GM18517 (cell line): ENCODE data around the gene SEMA4D.

ENCODE experiments used
- ATAC-seq: cut with Tn5 transposase; IDR thresholded peaks from one replicate; pipeline ENCODE4 v1.9.1; 2021; ENCODE audit warnings: mild to moderate bottlenecking, moderate library complexity; ENCODE audit not compliant: unreplicated experiment

The SEMA4D gene

GRCh38 chr9:89434636-89435035 is 63.3 kb downstream of the SEMA4D start:
- ATAC-seq, result no peak

DNA sequence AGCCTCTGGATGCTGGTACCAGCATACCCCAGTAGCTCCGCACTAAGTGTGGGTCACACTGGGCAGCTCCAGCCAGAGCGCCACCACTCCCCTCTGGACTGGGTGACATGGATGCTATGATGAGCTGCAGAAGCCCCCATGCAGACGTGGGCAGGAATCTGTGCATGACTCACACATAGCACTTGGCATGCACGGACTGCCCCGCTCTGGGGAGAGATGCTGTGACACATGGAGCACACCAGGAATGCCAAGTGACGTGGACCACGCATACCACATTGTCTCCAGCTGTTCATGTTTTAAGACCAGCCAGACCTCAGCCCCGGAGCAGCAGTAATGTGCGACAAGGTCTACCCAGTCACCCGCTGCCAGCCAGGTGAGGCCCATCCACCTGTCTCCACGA is 64.1 kb downstream of the SEMA4D start:
- ATAC-seq, result no peak

DNA sequence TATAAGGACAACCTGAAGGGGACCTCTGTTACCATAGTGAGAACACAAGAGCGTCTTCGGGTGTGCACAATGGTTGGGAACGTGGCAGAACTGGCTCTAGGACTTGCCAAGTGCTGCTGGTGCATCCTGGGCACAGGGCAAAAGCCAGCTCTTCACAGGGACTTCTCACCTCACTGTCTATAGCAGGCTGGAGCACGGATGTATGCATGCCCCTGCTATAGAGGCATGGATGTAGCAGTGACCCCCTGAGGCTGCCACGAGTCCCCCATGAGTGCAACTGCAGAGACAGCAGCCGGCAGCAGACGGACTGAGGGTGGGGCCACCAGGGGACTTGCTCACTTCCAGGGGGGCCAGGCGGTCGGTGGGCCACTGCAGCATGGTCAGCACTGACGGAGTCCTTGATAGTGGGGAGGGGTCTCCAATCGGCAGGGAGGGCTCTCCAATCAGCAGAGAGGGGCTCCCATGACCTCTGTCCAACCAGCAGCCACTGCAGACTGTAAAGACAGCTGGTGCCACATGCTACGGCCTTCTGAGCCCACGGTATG is 64.9 kb downstream of the SEMA4D start:
- no peak for ATAC-seq

DNA sequence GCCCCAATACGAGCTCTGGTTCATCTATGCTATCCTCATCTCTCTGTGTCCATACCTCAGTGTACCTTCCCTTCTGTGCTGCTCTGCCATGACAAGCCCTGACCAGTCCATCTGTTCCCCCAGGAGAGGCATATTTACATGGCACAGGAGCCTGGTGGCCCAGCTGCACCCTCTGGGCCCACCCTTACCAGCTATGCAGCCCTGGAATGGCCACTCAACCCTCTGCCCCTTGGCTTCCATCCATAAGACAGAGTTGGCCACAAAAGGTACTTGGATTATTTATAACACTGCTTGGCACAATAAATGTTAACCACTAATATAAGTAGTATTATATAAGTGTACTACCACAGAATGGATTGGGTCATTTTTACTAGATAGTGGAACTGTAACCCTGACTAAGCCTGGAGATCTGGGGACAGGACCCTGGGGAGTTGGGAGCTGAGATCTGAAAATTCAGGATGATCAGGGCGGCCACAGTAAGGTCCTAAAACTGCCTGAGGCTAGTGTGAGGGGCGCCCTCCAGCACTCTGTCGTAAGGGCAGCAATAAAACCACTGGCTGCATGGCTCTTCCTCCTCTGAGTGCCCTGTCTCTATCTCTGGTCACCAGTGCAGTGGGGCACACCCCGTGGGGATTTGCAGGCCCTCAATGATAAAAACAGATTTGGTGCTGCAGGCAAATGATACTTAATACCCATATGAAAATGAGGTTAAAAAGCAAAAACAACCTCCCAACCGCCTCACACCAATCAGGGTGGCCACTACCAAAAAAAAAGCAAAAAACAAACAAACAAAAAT is 65.8 kb downstream of the SEMA4D start:
- ATAC-seq, result no peak

DNA sequence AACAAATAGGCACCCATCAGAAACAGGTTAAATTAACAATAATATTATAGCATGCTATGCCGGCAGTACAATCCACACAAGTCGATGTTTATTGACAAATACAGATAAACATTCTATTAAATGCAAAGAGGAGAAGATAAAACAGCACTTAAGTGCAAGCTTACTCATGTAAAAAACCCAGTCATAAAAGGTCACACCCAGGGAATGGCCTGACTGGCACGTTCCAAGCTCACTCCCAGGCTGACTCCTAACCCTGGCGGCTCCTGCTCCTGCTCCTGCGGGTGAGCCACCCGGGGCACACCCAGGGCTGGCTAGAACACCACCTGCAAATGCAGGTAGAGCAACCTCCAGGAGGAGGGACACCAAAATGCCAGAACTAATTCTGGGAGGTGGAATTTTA is 66.9 kb downstream of the SEMA4D start:
- ATAC-seq, result no peak

DNA sequence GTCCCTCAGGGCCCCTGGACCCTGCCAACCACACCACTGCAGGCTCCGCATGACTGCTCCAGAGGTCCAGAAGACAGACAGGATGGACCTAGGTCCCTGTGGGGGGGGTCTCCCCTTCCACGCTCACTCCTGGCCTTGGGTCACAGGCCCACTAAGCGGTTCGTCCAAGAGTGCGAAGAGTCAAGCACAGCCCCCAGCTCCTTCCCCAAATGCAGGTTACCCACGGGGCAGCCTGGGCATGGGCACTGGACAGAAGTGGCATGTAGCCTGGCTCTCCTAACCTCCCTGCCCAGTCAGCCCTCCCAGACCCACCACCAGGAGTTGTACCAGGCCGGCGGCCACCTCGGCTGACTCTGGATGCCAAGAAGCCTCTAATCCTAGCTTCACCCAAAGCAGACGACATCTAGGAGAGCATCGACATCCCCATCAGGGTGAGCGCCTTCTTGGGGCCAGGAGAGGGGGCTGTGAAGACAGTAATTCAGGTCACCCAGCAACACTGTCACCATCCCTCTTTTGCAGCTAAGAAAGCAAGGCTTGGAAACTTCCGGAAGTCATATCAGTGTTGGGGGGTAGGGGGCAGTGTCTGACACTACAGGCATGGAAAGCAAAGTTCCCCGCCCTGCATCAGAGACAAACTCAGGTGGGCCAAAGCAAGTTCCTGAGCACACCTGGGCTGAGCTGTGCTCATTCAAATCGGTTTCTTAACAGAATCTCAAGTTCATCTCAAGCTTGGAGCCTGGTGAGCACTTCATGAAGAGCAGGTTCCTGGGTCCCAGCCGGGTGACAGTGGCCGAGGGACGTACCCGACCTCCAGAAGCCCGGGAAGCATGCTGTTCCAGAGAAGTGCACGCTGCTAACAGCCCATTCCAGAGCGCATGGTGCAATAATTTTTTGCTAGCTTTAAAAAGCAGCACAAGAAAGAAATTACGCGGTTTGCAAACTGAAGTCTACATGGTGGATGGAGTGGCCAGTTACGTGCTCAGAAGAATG is 68.7 kb downstream of the SEMA4D start:
- ATAC-seq, result no peak

GRCh38 chr9:89428222-89428761 is 69.6 kb downstream of the SEMA4D start:
- ATAC-seq, result no peak

GRCh38 chr9:89427621-89428221 is 70.2 kb downstream of the SEMA4D start:
- ATAC-seq, result no peak

DNA sequence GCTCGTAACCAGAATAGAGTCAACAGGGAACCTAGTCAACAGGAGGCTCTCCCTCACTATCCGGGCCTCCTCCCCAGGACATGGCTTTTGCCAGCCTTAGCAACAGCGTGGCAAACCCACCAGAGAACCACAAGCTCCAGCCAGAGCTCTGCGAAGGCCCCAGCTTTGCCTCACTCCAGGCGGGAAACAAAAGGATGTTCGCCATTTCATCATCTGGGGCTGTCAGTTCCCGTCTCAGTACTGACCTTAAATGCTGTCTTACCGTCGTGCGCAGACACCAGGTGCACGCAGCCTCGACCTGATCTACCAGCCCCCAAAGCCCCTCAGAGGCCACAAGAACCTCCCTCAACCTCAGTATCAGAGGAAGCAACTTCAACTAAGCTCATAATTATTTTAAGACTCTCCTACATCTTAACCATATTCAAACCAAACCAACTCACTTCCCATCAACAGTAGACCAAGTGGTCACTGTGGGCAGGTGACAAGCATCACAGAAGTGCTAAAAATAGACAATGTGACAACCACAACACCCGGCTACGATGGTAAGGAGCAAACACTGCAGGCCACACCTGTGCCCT is 71.4 kb downstream of the SEMA4D start:
- ATAC-seq, result peak; percentile 84

- no peak for ATAC-seq
Measured at GRCh38 chr9:89425921-89426383, 72.0 kb downstream of the SEMA4D start.

- ATAC-seq, result no peak
Measured at GRCh38 chr9:89425024-89425805, 72.7 kb downstream of the SEMA4D start.

GRCh38 chr9:89422151-89422975 is 75.5 kb downstream of the SEMA4D start:
- no peak for ATAC-seq

DNA sequence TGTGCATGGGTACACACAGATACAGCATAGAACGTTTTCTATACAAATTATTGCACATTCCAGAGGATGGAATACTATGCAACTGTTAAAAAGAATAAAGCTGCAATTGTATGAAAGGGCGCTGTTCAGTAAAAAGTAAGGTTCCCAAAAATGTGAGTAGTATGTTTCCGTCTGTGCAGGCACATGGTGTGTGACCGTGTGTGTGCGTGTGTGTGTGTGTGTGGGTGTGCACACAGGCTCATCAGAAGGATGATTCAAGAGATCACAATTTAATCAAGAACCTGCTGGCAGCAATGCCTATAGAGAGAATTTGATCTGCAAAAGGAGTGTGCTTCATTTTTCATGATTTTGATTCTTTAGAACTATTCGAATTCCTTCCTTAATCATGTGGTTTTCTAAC is 76.3 kb downstream of the SEMA4D start:
- no peak for ATAC-seq

- no peak for ATAC-seq
Measured at GRCh38 chr9:89420397-89421178, 77.3 kb downstream of the SEMA4D start.

DNA sequence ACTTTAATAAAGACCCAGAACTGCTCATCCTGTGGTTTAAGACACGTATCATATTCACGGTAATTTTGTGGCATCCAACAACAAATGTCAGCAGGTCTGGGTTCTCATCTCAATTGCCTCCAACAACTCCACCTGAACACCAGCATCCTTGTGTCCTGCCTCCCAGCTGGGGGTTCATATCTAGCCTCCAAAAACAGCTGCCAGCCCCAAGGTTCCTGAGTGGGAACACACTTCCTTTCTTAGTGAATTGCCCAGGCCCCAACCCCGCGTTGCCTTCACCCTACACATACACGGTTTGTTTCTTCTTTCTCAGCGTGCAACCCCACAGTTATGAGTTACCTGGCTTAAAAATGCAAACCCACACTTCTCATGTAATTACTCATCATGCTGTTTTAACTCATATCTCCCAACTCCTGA is 77.9 kb downstream of the SEMA4D start:
- ATAC-seq, result no peak

DNA sequence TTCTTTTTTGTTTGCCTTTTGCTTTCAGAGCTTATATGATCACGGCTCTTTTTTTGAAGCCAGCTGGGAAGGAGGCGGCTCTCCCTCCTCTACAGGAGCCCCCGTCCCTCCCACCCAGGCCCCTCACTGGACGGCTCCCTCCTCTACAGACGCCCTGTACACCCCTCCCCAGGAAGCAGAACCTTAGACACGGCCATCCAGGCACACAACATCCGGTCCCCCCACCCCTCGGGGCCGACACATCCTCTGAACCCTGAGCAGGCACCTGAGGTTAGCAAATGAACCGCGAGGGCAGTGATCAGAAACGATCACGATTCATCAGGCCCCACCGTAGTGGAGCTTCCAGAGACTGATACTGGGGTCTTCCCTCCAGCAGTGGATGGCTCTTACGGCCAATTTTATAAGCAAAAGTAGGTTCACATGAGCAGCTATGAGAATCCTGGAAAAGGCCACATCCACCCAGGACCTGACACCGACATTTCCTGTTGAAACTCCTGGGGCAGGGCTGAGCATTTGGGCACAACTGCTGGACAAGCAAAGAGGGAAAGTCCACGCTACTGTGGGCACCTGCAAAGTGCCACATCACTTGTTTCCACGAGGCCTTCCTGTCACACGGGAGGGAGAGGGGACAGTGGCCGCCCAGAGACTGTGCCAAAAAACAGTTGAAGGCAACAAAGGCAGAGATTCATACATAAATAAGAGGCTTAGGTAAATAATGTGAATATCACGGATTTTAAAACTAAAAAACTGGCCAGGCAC is 78.9 kb downstream of the SEMA4D start:
- ATAC-seq, result no peak

- no peak for ATAC-seq
Measured at GRCh38 chr9:89418474-89418845, 79.5 kb downstream of the SEMA4D start.
